HG03095 (cell line): ENCODE data around the gene FTCDNL1.

ENCODE experiments used
- ATAC-seq: cut with Tn5 transposase; IDR thresholded peaks from one replicate; pipeline ENCODE4 v1.9.1; 2021; ENCODE audit warnings: moderate library complexity; ENCODE audit not compliant: unreplicated experiment

Gene FTCDNL1

DNA sequence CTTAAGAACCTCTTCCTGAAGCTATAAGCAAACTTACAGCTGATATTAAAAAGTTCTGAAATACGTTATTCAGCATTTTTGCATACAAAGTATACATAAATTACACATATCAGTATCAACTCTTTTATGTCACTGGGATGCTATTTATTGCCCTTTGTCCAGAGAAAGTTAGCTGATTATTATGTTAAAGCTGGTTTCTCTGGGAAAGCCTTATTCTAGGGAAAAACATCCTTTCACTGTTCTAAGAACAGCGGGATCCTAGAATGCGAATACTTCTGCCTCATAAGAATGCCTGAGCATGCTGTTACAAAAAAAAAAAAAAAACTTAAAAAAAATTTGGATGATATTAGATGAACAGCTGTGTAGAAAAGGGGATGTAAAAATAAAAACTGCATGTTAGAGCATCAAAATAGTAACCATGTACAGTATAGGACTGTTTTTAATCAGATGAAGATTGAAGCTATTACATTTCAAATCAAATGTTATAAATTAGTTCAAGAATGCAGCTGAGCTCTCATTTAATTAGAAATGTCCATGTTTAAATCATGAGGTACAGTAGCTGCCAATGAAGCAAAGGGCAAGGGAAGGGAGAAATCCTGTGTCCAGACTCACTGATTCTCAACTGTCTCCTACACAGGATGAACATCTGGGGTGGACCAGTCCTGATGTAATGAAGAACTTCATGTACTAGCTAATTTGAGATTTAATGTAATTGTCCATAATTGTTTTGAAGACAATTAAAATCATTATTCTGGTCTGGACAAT, 8.2 kb downstream of the FTCDNL1 start:
- ATAC-seq: no peak

- no peak for ATAC-seq
Observed at GRCh38 chr2:199841409-199841808, 9.6 kb downstream of the FTCDNL1 start.

DNA sequence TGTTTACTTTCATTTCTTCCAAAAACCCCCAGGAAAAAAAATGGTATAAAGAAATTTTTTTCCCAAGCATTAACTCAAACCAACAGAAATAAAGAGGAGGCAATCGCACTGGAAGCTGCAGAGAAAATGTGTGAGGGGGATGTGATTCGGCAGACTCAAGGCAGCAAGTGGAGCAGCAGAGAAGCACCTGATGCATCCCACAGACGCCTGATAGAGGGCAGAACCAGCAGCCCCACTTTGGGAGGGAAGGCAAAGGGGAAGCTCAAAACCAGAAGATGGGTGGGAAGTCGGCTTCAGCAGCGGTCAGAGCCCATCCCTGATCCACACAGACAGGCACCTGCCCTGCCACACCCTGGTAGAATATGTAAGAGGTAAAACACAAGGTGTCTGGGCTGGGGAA, 12.6 kb downstream of the FTCDNL1 start:
- ATAC-seq: no peak

- no peak for ATAC-seq
Observed at GRCh38 chr2:199836943-199837342, 14.0 kb downstream of the FTCDNL1 start.

- ATAC-seq: no peak
Observed at GRCh38 chr2:199833525-199833924, 17.5 kb downstream of the FTCDNL1 start.

DNA sequence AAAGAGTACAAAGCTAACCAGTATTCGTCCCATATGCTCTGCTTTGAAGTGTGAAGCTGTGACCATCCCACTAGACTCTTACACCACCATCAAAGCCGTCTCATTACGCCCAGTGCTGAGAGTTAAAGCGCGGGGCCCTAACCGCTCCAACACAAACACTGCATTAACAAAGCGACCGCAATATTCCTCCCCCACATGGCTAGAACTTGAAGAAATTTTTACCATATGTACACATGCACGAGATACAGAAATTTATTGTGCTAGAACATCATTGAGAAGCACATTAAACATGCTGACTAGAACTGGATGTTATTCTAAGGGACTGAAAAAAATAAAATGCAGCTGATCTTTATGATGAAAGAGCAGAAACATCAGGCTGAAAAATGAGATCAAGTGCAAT, 20.5 kb downstream of the FTCDNL1 start:
- ATAC-seq: no peak

- ATAC-seq: no peak
Observed at GRCh38 chr2:199829628-199830027, 21.4 kb downstream of the FTCDNL1 start.

GRCh38 chr2:199819746-199820145, 31.2 kb downstream of the FTCDNL1 start:
- ATAC-seq: no peak

- no peak for ATAC-seq
Observed at GRCh38 chr2:199818754-199819153, 32.2 kb downstream of the FTCDNL1 start.

- no peak for ATAC-seq
Observed at GRCh38 chr2:199818026-199818425, 33.0 kb downstream of the FTCDNL1 start.

- ATAC-seq: no peak
Observed at GRCh38 chr2:199814817-199815211, 36.2 kb downstream of the FTCDNL1 start.

- no peak for ATAC-seq
Observed at GRCh38 chr2:199814101-199814816, 36.7 kb downstream of the FTCDNL1 start.

DNA sequence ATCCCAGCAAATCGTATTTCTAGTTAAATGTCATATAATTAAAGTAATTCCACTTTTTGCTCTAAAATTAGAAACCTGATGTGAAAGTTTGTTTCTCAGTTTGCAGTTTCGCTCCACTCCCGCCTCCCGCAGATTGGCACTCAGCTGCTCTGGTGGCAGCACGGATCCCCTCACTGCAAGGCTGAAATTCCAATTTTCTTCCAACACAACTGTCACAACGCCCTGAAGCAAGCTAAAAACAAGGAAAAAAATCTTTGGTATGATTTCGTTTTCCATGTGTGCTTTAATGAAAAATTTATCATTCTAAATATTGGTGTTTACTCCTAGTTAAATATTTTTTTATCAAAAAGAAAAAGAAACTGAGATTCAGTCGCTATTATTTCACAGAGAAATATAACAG, 38.5 kb downstream of the FTCDNL1 start:
- ATAC-seq: no peak

DNA sequence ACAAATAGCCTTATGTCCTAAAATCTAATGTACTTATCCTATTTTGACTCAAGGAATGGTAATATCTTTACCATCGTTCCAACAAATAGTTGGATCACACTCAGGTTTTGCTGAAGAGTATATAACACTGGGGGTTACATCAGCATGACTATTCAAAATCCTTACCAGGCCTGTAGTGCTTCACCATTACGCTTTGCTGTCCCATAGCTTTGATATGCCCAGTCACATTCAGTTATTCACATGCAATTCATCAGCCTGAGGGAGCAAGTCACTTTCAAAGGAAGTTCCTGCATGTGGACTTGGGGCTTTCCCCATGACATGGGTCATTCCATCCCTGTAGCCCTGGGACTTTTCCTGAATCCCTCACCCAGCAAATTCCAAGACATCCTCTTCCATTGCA, 39.6 kb downstream of the FTCDNL1 start:
- no peak for ATAC-seq

DNA sequence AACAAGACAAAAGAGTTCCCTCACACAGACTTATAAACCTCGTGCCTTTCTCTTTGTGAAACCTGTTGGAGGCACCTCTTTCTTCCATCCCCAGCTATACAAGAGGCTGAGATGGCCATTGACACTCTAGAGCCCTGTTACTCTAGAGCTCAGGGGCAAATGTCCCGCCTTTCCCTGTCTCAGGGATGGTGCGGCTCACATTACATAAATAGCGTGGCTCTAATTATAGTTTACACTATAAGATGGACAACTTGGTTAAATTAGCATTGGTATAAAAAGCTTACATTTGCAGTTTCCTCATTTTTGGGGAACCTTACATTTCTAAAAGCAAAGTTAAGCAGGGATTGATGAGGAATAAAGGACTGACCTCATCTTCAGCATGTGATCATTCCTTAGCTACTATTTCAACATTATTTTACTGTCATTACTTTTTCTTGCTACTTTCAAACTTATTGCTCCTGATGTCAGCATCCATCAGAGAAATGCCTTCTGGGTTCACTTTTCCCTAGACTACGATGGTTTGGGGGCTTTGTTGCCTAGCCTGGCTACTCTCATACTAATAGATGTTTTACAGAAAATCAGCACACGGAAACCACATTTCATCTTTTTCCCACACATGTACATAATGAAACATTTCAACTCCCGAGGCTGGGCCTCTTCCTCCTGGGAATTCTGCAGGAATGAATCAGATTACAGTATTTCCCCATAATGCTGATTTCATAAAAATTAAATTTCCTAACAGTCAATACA, 40.4 kb downstream of the FTCDNL1 start:
- no peak for ATAC-seq

GRCh38 chr2:199807966-199808365, 43.0 kb downstream of the FTCDNL1 start:
- no peak for ATAC-seq

DNA sequence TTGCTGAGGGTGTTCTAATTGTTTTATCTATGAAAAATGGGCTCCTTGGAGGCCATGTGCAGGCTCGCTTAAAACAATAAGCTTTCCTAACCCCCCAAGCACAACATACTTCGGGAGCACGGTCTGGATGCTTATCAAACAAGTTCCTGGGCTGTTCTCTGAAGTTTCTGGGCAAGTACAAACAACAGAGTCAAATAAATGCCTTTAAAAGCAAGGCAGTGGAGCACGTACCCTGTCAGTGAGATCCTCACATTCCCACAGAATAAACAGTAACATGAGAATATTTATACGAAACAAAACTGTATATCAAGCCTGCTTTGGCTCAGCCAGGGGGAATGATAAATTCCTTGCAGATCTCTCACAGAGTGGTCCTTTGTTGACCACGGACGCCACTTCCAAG, 44.8 kb downstream of the FTCDNL1 start:
- ATAC-seq: no peak

DNA sequence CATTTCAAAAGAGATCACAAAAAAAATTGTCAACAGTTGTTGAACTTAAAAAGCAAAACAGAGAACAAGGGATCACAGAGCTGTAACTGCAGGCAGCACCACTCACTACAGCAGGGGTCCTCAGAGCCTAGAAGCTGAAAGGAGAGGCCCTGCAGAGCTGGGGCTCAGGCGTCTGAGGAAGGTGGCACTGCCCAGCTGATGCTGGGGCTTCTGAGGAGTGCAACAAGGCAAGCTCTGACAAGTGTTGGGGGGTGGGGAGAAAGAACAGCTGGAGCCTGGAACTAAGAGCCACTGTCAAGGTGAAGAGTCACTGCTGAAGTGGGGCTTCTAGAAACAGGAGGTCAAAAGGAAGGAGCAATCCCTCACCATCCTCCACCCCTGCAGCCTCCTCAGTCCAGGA, 46.2 kb downstream of the FTCDNL1 start:
- ATAC-seq: no peak

DNA sequence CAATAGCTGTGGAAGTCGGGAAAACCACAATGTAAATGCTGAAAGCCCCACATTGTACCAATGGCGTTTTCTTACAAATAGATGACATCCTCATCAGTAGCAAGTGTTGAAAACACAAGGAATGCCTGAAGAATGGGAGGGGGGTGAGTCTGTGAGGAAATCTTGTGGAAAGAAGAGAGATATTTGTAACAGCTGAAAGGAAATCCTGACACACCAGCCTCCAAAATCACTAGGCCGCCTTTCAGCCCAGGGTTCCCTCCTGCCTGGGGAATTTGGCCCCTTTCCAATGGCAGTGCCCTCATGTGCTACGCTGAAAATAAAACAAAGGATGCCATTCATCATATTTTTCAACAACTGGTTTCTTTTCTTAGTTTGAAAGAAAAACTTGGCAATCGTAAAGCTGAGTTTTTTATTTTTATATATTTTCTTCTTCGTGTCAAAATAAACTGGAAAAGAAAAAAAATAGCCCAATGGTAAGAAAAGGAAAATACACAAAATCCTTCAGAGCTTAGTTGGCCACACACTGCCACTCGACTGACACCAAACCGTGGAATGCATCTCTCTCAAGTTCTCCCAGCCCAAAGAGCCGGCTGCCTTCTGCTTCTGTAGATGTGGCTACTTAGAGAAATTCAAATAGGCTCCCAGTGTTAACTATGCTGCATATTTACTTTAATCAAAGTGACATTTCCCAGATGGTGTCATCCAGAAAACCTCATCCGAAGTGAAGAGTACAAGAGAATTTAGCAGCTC, 52.0 kb downstream of the FTCDNL1 start:
- ATAC-seq: no peak

GRCh38 chr2:199797431-199798403, 53.3 kb downstream of the FTCDNL1 start:
- no peak for ATAC-seq
